Activated CD8-positive, alpha-beta memory T cell treated with anti-CD3 and anti-CD28 coated beads for 24 hours (primary cell): ENCODE results near the gene NAV2.

Experiments
- DNase-seq: peaks from one replicate; pipeline ENCODE4 v3.0.0-alpha.2; 2020

Gene NAV2

GRCh38 chr11:20030472-20030871, 317.8 kb downstream of the NAV2 start:
- DNase-seq, result no peak

- DNase-seq, result no peak
Measured at GRCh38 chr11:20031155-20032001, 318.7 kb downstream of the NAV2 start.

- DNase-seq, result no peak
Measured at GRCh38 chr11:20032127-20032526, 319.5 kb downstream of the NAV2 start.

GRCh38 chr11:20032577-20033260, 320.1 kb downstream of the NAV2 start:
- no peak for DNase-seq

- no peak for DNase-seq
Measured at GRCh38 chr11:20033806-20034205, 321.2 kb downstream of the NAV2 start.

- DNase-seq, result no peak
Measured at GRCh38 chr11:20034941-20035340, 322.3 kb downstream of the NAV2 start.

- no peak for DNase-seq
Measured at GRCh38 chr11:20035375-20035700, 322.7 kb downstream of the NAV2 start.

GRCh38 chr11:20035701-20036601, 323.3 kb downstream of the NAV2 start:
- DNase-seq, result no peak

- DNase-seq, result no peak
Measured at GRCh38 chr11:20036626-20037335, 324.1 kb downstream of the NAV2 start.

- DNase-seq, result no peak
Measured at GRCh38 chr11:20037396-20038153, 324.9 kb downstream of the NAV2 start.

GRCh38 chr11:20038412-20038811, 325.8 kb downstream of the NAV2 start:
- DNase-seq, result no peak

GRCh38 chr11:20038972-20039371, 326.3 kb downstream of the NAV2 start:
- DNase-seq, result no peak

GRCh38 chr11:20041499-20041898, 328.9 kb downstream of the NAV2 start:
- no peak for DNase-seq

GRCh38 chr11:20042045-20042639, 329.5 kb downstream of the NAV2 start:
- no peak for DNase-seq

- no peak for DNase-seq
Measured at GRCh38 chr11:20042811-20043341, 330.2 kb downstream of the NAV2 start.

GRCh38 chr11:20043992-20044391, 331.4 kb downstream of the NAV2 start:
- DNase-seq, result no peak

- no peak for DNase-seq
Measured at GRCh38 chr11:20045098-20045688, 332.6 kb downstream of the NAV2 start.

- DNase-seq, result no peak
Measured at GRCh38 chr11:20046416-20046815, 333.8 kb downstream of the NAV2 start.

- DNase-seq, result no peak
Measured at GRCh38 chr11:20047006-20047768, 334.6 kb downstream of the NAV2 start.

GRCh38 chr11:20047769-20048154, 335.1 kb downstream of the NAV2 start:
- no peak for DNase-seq
